GM18870 (cell line): ENCODE measurements around the gene CAMTA2.

Experiments used
- ATAC-seq: cut with Tn5 transposase; IDR thresholded peaks from one replicate; pipeline ENCODE4 v1.9.1; 2021; ENCODE audit warnings: moderate library complexity; ENCODE audit not compliant: unreplicated experiment

CAMTA2 gene

DNA sequence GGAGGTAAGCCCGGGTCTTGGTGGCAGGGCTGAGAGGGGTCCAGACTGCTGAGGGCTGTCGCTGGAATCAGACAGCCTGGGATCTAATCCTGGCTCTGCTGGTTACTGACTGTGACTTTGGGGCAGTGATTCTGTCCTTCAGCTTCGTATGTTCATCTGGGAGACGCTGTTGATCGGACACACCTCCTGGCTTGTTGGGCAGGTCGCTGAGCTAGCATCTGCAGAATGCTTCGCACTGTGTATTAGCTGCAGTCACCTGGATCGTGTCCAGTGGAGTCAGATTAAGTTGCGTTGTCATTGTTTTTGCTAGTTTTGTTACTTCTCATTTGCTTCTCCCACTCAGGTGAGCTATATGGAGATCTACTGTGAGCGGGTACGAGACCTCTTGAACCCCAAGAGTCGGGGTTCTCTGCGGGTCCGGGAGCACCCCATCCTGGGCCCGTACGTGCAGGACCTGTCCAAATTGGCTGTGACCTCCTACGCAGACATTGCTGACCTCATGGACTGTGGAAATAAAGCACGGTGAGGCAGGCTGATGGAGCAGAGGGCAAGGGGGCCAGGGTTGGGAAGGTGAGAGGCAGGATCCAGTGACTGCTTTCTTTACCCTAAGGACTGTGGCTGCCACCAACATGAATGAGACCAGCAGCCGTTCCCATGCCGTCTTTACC, 14.8 kb upstream of the CAMTA2 start:
- ATAC-seq: no peak

DNA sequence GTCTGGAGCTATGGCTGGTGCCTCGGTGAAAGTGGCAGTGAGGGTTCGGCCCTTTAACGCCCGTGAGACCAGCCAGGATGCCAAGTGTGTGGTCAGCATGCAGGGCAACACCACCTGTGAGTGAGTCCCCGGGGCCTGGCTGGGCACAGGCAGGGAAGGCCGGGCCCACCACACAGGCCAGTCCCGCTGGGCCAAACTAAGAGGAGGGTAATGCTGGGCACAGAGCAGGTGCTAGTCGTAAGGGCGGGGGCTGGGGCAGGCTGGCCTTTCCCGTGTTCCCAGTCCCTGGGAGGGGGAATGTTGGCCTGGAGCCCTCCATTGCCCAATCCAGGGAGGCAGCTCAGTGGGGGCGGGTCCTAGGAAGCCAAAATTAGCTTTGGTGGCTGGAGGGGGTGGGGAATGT, 12.8 kb upstream of the CAMTA2 start:
- ATAC-seq: no peak

DNA sequence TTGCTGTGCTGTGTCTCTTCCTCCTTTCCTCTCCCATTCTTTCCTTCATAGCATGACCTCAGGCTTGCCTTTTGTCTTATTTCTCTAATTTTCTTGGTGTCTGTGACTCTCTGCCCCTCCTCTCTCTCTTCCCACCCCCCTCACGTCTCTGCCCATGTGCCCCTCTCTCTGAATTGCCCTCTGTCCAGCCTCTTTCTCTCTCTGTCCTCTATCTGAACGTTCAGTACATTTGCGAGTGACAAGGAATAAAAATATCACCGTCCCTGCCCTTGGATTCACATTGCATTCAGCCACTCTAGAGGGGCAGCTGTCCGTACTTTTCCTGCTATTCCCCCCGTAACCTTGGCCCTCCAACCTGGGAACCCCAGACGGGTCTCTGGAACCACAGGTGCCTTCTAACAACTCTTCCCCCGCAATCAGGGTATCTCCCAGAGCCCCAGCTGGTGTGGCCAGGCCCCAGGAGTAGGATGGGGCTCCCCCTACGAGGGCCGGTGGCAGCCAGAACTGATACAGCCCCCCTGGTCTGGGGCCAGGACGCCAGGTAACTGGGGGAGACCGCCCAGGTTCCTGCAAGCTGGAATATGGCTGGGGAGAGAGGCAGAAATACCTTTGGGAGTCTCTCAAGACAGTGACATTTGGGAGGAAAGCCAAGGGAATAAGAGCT, 12.1 kb upstream of the CAMTA2 start:
- no peak for ATAC-seq

DNA sequence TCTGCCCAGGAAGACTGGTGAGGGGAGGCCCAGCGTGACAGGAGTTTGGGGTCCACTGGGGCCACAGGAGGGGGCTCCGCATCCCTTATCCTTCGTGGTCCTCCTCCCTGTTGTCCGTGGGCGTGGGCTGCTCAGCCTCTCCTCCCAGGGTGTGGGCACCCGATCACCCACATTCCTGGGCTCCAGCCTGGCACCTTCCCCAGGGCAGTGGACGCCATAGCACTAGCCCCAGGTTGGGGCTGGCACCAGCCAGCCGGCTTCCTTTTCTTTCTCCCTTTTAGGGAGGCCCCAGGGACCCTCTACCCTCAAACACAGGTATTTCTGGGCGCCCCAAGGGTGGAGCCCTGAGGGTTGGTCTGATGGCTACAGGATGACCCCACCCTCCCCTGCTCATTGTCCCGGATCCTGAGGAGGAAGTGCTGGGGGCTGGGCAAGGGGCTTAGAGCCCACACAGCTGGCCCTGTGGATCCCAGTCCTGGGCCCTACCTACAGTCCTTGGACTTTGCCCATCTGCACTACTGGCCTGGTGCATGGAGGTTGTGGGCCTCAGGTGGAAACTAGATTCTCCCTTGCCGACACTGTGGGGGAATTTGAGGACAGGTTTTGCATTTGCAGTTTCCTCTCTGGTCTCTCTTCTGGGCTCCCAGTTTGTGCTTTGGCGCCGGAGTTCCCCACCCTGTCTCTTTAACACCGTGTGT, 11.4 kb upstream of the CAMTA2 start:
- no peak for ATAC-seq

DNA sequence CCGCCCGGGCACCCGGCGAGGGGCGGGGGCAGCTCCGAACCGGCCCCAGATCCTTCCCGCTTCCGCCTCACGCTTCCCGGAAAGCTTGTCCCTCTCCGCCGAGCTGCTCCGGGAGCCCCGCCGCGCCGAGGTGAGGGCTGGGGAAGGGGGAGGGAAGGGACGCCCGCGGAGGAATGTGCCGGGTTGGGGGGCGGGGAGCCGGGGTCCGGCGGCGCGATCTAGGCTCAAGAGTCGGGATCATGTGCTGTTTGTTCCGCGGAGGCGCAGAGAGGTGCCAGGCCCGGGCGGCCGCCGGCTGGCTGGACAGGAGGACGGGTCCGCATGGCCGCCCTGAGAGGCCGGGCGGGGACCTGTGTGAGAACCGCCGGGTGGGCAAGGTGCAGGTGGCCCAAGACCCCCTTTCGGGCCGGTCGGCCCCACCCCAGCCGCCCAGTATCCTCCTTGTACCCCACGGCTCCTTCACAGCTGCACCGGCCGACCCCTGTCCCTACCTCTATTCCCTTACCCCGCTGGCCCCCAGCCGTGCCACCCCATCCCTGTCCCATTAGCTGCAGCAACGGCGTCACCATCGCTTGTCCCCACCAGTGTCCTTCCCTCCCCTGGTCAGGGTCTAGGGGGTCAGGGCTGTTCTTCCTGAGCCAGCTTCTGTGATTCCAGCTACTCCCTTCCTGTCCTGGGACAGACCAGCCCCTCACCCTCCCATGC, 10.7 kb upstream of the CAMTA2 start:
- ATAC-seq: no peak

DNA sequence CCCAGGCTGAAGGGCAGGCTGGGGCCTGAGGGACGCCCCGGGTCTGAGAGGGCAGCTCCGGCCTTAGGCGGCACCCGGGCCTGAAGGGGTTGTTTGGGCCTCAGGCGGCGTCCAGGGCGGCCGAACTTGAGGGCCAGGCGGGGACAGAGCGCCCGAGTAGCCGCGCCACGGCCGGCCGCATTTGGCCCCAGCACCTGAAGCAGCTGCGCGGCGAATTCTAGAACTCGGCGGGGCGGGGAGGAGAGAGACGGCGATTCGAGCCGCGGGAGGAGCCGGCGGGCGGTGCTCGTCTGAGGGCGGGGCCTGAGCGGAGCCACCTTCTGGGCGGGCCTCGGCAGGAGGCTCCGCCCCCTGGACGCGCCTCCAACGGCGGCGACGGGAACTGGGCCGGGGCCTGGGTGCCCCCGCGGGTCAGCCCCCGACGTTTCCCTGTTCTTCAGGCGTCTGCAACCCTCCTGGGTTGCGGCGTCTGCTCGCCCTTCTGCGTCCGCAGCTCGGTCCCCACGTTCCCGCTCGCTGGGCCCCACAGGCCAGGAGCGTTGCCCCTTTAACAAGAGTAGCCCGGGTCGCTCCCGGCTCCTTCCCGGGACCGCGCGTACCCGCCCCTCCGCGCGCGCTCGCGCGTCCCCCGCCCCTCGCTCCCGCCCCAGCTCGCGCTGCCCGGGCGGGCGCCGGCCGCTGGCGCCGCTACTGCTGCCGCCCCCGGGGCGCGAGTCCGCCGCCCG, 10.0 kb upstream of the CAMTA2 start, which contains the start of the genes INCA1 and KIF1C:
Gene INCA1, minus strand, starts transcription at position 221 of the 725 bp plus-strand sequence. CDS start 3,085 bp downstream, outside the sequence.
Gene KIF1C, plus strand, starts transcription at position 649 of the 725 bp plus-strand sequence. CDS start 2,297 bp downstream, outside the sequence.
- ATAC-seq: peak; percentile 64

DNA sequence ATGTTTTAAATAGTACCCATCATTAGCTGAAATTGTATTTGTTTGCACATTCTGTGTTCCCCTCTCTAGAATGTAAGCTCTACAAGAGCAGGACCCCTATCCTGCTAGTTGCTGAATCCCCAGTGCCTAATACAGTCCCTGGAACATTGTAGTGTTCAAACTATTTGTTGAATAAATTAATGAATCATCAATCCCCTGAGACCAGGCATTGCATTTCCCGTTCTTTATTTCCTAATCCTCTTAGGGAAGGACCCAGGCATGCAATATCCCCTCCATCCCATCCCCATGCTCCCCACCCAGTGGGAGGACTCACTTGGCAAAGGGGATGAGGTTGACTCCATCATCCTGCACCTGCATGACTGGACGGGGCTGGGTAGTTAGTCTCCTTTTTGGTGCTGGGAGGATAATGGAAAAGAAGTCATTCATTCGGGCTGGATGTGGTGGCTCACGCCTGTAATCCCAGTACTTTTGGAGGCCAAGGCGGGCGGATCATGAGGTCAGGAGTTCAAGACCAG, 6.7 kb upstream of the CAMTA2 start:
- no peak for ATAC-seq

DNA sequence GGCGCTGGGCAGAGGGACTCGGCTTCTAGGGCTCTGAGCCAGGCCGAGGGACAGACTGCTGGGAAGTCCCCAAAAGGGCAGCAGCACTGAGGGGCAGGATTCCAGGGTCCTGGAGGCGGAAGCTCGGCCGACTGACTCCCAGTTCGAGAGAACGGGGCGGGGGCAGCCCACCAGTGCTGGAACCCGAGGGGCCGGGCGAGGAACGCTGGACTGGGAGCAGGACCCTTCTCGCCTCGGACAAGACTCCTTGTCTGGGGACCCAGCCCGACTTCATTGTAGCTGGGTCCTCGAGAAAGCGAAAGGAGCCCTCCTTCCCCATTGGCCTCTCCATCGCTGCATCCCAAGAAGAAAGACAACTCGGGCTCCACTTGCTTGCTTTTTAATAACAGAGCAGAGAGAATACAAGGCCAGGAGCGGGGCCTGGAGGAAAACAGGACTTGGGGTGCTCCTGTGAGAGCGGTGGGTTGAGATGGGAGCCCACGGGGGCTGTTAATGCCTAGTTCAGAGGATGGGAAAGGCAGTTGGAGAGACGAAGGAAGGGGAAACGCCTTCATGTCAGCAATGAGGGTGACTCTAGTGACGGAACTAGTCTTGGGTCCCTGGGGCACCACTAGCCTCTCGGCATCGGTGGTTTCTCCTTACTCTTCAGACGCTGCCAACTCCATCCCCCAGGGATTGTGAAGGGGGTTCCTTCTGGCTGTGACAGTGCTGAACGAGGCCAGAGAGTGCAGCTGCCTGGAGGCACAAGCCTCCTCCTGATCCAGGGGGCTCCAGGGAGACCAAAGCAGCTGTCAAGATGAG, 492 bp upstream of the CAMTA2 start:
- ATAC-seq: no peak

DNA sequence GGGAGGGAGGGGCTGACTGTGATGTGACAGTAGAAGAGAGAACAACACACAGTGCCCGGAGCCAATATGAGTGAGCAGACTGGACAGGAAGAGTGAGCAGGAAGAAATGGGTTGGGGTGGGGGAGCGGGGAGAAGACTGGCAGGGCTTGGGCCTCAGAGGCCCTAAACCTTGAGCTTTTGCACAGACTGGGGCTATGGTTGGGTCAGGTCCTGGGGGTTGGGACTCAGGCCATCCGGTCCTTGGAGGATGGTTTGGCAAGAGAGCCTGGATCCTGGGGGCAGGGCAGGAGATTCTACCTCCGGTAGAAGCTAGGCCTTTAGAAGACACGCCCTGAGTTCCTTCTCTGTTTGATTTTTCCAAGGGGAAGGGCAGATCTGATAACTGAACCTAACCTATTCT, 1.1 kb downstream of the CAMTA2 start:
- ATAC-seq: no peak

DNA sequence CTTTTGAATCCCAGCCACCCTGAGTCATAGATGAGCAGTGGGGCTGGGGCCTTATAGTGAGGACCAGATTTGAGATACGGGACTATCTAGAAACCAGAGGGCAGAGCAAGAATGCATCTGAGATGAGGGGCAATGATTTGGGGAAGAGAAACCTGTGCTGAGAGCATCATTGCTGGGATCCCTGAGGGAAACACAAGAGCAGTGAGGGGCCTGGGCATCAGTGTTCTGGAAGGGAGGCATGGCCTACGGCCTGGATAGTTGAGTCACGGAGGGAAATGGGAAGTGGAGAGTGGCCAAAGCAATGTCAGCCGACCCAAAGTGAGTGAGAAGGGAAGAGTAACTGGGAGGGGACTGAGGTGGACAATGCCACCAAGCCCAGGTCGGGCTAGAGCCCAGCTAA, 5.2 kb downstream of the CAMTA2 start:
- ATAC-seq: no peak

DNA sequence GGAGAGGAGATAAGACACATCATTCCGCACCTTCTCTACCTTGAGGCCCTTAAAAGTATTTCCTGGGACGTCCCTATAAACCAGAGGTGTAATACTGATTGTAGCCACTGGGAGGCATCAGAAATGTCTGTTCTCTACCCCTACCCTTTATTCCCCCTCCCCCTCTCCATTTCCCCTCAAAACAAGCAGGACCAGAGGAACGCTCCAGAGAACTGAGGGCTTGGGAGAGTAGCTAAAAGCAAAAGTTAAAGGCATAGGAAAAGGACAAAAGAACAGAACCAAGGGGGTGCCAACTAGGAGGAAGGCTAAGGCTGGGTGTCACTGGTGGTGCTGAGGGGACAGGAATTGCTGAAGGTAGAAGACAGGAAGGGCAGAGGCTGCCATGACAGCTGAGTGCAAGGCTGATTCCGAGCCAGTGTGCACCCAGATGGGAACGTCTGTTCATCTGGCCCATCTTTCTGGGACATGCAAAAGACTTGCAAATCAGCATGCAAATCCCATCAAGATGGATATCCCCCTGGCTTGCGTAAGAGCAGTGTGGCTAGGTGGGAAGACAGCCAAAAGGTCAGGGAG, 6.7 kb downstream of the CAMTA2 start:
- no peak for ATAC-seq

DNA sequence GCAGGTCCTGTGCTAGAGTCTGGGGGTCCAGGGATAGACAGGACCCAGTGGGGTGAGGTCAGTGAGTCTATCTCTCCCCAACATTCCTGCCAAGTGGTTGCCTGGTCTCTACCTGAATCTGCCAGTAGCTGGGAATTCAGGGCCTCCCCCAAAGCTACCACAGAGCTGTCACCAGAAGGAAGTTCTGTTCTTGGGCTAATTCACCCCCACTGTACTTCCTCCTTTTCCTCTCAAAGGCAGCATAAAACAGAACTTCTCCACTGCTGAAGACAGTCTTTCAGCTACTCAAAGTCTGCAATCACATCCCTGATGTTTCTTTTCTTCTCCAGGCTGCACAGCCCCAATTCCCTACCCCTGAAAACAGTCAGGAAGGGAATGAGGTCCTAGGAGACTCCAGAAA, 8.7 kb downstream of the CAMTA2 start:
- no peak for ATAC-seq

DNA sequence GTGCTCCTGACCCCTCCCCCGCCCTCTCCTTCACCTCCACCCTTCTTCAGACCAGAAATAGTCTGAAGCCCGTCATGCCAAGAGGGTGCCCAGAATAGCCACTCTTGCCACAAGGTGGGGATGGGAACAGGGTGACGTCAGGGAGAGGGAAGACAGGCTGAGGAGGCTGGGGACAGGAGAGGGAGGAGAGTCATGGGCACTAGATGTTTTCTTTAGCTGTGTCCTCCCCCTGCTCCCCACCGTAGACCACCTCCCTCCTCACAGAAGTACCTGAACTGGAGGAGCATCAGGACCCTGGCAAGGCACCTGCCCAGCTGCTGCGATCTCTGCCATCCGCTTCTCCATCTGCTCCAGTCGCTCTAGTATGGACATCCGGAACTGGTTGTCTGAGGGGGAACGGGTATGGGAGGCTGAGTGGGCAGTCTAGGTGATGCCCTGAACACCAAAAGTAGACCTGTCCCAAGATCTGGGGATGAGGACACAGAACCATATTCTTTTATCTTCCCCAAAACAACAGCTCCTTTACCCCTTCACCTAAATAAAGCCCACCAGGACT, 13.3 kb downstream of the CAMTA2 start:
- ATAC-seq: no peak

DNA sequence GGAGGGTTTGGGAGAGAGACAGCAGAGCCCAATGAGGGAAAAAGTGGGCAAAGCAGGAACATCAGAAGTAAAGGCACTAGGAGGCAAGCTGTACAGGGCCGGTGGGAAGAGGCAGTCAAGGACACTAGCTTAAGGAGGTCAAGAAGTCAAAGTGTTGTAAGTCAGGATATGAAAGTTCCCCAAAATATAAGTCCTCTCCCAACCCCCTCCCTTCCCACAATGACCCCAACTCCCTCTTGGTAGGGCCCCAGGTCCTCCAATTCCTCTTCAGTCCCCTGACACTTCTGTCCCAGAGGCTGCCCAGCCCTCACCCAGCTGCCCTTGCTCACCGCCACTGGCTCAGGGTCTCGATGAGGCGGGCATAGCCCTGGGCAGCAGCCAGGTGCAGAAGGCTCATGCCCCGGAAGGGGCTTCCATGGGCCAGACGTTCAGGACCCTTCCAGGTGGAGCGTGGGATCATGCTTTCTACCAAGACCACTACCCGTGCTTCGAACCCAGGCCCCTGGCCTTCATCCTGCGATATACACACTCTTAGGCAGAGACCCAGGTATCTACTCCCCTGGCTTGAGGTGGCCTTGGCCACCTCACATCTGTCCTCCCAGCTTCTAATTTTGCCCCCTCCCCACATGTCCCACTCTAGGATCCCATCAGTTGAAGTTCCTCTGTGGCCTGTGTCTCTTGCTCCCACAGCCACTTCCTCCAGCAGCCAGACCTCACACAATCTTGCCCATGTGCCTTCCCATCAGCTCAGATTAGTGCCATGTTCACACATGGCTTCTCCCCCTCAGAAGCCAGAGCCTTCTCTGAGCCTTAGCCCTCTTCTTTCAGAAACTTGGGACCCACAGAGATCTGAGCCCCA, 14.0 kb downstream of the CAMTA2 start:
- no peak for ATAC-seq

DNA sequence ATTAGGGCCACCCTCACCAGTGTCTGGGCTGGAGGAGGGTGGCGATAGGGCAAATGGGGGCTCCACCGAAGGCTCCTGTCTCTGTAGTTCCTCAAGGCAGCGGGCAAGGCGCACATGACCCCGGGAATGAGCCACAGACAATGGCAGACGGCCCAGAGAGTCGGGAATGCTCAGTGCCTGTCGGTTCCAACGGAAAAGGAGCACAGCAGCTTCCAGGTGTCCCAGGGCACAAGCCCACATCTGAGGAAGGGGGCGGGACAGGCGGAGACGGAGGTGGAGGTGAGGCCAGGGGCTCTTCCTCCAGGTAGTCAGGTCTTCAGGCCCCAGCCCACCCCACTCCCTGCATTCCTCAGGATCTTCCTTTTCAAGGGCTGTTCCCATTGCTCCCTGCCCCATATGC, 14.7 kb downstream of the CAMTA2 start:
- no peak for ATAC-seq

DNA sequence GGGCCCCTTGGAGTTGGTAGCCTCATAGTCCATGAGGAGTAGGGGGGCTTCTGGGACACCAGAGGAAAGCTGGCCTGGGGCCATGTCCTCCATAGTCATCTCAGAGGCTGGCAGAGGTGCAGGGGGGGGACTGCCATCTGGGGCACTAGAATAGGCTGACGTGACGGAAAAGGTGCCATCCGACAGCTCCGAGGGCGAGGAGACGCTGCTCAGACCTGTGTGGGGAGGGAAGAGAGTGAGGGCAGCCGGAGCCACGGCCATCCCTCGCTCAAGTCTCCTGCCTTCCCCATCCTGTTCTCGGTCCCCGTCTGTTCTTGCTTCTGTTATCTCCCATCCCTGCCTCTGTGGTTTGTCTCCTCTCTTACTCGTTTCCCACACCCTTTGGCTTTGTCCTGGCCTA, 15.2 kb downstream of the CAMTA2 start:
- ATAC-seq: no peak

DNA sequence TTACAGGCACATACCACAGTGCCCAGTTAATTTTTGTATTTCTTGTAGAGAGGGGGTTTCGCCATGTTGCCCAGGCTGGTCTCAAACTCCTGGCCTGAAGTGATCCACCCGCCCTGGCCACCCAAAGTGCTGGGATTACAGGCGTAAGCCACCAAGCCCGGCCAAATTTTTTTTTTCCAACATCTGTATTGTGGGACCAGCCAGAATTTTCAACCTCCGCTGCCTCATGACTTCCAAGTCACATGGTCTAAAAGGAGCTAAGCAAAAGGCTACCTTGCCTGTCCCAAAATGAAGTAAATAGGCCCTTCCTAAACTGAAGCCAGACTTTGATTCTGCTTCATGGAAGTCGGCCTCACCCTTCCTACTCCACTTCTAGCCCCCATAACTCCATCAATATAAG, 15.6 kb downstream of the CAMTA2 start:
- no peak for ATAC-seq

DNA sequence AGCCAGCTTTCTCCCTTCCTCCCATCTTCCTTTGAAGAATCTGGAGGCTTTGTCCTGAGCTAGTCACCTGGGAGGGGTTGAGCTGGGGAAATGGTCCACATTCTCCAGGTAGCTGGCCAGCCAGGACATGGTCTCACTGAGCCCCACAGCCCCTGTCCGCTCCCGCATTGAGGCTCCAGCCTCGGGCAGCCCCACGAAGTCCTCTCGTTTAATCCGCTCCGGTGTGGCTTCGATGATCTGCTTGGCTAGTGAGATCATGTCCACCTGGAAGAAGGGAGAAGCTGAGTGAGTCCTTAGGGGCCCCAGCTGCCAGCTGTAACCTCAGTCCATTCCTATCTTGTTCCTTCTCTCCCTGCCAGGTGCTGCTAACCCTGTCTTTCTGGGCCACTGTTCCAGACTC, 17.2 kb downstream of the CAMTA2 start:
- no peak for ATAC-seq
